HEK293 (cell line): ENCODE results near the gene VPS26B.

Experiments used
- CTCF ChIA-PET: fragments of 350-600 bp; formaldehyde crosslinking; extraction: SDS; loops from one replicate; lab custom pipeline; 2021; ENCODE audit warnings: antibody characterized with exemption; lab: Yijun Ruan, JAX
- POLR2A ChIA-PET: fragments of 300-600 bp; formaldehyde crosslinking; extraction: SDS; loops from one replicate; lab custom pipeline; 2020; ENCODE audit warnings: antibody characterized with exemption, inconsistent platforms; lab: Yijun Ruan, JAX
- H3K27ac ChIP-seq: fragments of 200-500 bp; sonication (Bioruptor generic); 2 replicates; pipeline ENCODE4 v1.5.1; 2014; ENCODE audit warnings: low read depth, low read length, control low read depth, inconsistent platforms; ENCODE audit errors: extremely low read depth
- H3K36me3 ChIP-seq, 2 experiments: fragments of 200-500 bp in 1 of 2; sonication (Bioruptor generic) in 1 of 2; 1 replicate in 1 of 2; 2 replicates in 1 of 2; pipeline ENCODE4 v1.5.1; 2014 to 2017; ENCODE audit warnings: inconsistent platforms in 2 of 2, low read length in 2 of 2; ENCODE audit not compliant: control insufficient read depth in 2 of 2, insufficient read depth in 1 of 2
- H3K4me1 ChIP-seq: fragments of 200-500 bp; sonication (Bioruptor generic); 2 replicates; pipeline ENCODE4 v1.5.1; 2014; ENCODE audit warnings: mild to moderate bottlenecking, low read length, inconsistent platforms; ENCODE audit not compliant: control insufficient read depth, insufficient read depth
- H3K4me3 ChIP-seq: 2 replicates; pipeline ENCODE4 v1.5.1; 2011; ENCODE audit warnings: low read depth, mild to moderate bottlenecking, control low read depth, low read length, moderate library complexity
- H3K9me3 ChIP-seq: fragments of 200-500 bp; sonication (Bioruptor generic); 2 replicates; pipeline ENCODE4 v1.5.1; 2014; ENCODE audit warnings: low read depth, low read length, inconsistent platforms; ENCODE audit not compliant: control insufficient read depth, insufficient read depth
- ELK4 ChIP-seq: IDR thresholded peaks from 2 replicates; pipeline ENCODE4 v1.6.1; 2011; ENCODE audit warnings: mild to moderate bottlenecking, low read depth, low read length, borderline replicate concordance
- ZBTB17 ChIP-seq: fragments of 450-650 bp; formaldehyde crosslinking; IDR thresholded peaks from 2 replicates; pipeline ENCODE4 v1.5.1; 2016; ENCODE audit warnings: missing biosample characterization, missing genetic modification characterization
- ZBTB20 ChIP-seq: fragments of 450-650 bp; formaldehyde crosslinking; IDR thresholded peaks from 2 replicates; pipeline ENCODE4 v1.5.1; 2016; ENCODE audit warnings: missing biosample characterization, missing genetic modification characterization
- ZBTB49 ChIP-seq: fragments of 450-650 bp; formaldehyde crosslinking; IDR thresholded peaks from 2 replicates; pipeline ENCODE4 v1.5.1; 2016; ENCODE audit warnings: missing biosample characterization, missing genetic modification characterization, low read depth
- ZFP41 ChIP-seq: fragments of 450-650 bp; formaldehyde crosslinking; IDR thresholded peaks from 2 replicates; pipeline ENCODE4 v1.5.1; 2016; ENCODE audit warnings: missing biosample characterization, missing genetic modification characterization, borderline replicate concordance
- ZIC2 ChIP-seq: fragments of 450-650 bp; formaldehyde crosslinking; IDR thresholded peaks from 2 replicates; pipeline ENCODE4 v1.5.1; 2016; ENCODE audit warnings: missing biosample characterization, missing genetic modification characterization
- ZNF148 ChIP-seq: fragments of 450-650 bp; formaldehyde crosslinking; IDR thresholded peaks from 2 replicates; pipeline ENCODE4 v1.5.0; 2017; ENCODE audit warnings: missing biosample characterization, missing genetic modification characterization, borderline replicate concordance
- ZNF169 ChIP-seq: fragments of 450-650 bp; formaldehyde crosslinking; IDR thresholded peaks from 2 replicates; pipeline ENCODE4 v1.5.1; 2016; ENCODE audit warnings: missing biosample characterization, missing genetic modification characterization
- ZNF366 ChIP-seq: fragments of 450-650 bp; formaldehyde crosslinking; conservative IDR thresholded peaks from 2 replicates; pipeline ENCODE4 v1.5.1; 2016; ENCODE audit warnings: missing biosample characterization, missing genetic modification characterization
- ZNF37A ChIP-seq: fragments of 450-650 bp; IDR thresholded peaks from 2 replicates; pipeline ENCODE4 v1.5.1; 2018; ENCODE audit warnings: missing biosample characterization, missing genetic modification characterization
- ZNF391 ChIP-seq: fragments of 450-650 bp; formaldehyde crosslinking; IDR thresholded peaks from 2 replicates; pipeline ENCODE4 v1.5.1; 2016; ENCODE audit warnings: low read depth, missing biosample characterization, missing genetic modification characterization, borderline replicate concordance
- ZNF423 ChIP-seq: fragments of 450-650 bp; formaldehyde crosslinking; IDR thresholded peaks from 2 replicates; pipeline ENCODE4 v1.5.1; 2016; ENCODE audit warnings: missing biosample characterization, missing genetic modification characterization
- ZNF501 ChIP-seq: fragments of 450-650 bp; formaldehyde crosslinking; IDR thresholded peaks from 2 replicates; pipeline ENCODE4 v1.5.1; 2016; ENCODE audit warnings: missing biosample characterization, missing genetic modification characterization
- ZNF513 ChIP-seq: fragments of 450-650 bp; IDR thresholded peaks from 2 replicates; pipeline ENCODE4 v1.5.1; 2018; ENCODE audit warnings: missing biosample characterization, missing genetic modification characterization
- ZNF530 ChIP-seq: fragments of 450-650 bp; formaldehyde crosslinking; IDR thresholded peaks from 2 replicates; pipeline ENCODE4 v1.5.1; 2016; ENCODE audit warnings: low read depth, missing biosample characterization, missing genetic modification characterization
- ZNF555 ChIP-seq: fragments of 450-650 bp; formaldehyde crosslinking; conservative IDR thresholded peaks from 2 replicates; pipeline ENCODE4 v1.5.1; 2017; ENCODE audit warnings: missing biosample characterization, mild to moderate bottlenecking, missing genetic modification characterization, inconsistent platforms
- ZNF623 ChIP-seq: fragments of 450-650 bp; formaldehyde crosslinking; IDR thresholded peaks from 2 replicates; pipeline ENCODE4 v1.5.1; 2016; ENCODE audit warnings: missing biosample characterization, missing genetic modification characterization
- ZNF664 ChIP-seq: fragments of 450-650 bp; formaldehyde crosslinking; IDR thresholded peaks from 2 replicates; pipeline ENCODE4 v1.5.1; 2016; ENCODE audit warnings: missing biosample characterization, missing genetic modification characterization
- ZNF837 ChIP-seq: fragments of 450-650 bp; formaldehyde crosslinking; IDR thresholded peaks from 2 replicates; pipeline ENCODE4 v1.5.1; 2016; ENCODE audit warnings: missing biosample characterization, missing genetic modification characterization
- ZSCAN18 ChIP-seq: fragments of 450-650 bp; formaldehyde crosslinking; IDR thresholded peaks from 2 replicates; pipeline ENCODE4 v1.5.1; 2016; ENCODE audit warnings: missing biosample characterization, missing genetic modification characterization
- ZSCAN23 ChIP-seq: fragments of 450-650 bp; formaldehyde crosslinking; IDR thresholded peaks from 2 replicates; pipeline ENCODE4 v1.5.1; 2016; ENCODE audit warnings: missing biosample characterization, missing genetic modification characterization

VPS26B gene

GRCh38 chr11:134293119-134294113 lies 68.9 kb downstream of the VPS26B start (continued):
- no peak for TF ChIP-seq ZSCAN23
- TF ChIP-seq ZIC2 (tag by site-specific recombination), result no peak
- TF ChIP-seq ZBTB49 (tag by site-specific recombination), result no peak

- no peaks in the 10 kb centered on the region for H3K4me1 ChIP-seq
- ChIA-PET POLR2A (no interaction called here), CTCF (no interaction called here)
- TF ChIP-seq ZNF423 (tag by site-specific recombination) (no peak), ELK4 (no peak), ZNF623 (tag by site-specific recombination) (no peak), ZNF513 (no peak), ZSCAN23 (no peak), ZBTB17 (tag by site-specific recombination) (no peak), ZNF391 (tag by site-specific recombination) (no peak), ZSCAN18 (tag by site-specific recombination) (no peak), ZNF148 (tag by site-specific recombination) (no peak), ZNF366 (tag by site-specific recombination) (no peak), ZNF664 (no peak), ZNF555 (tag by site-specific recombination) (no peak), ZNF37A (tag by site-specific recombination) (no peak), ZFP41 (tag by site-specific recombination) (no peak), ZBTB20 (no peak), ZBTB49 (tag by site-specific recombination) (no peak), ZNF501 (tag by site-specific recombination) (no peak), ZNF169 (tag by site-specific recombination) (no peak), ZNF837 (tag by site-specific recombination) (no peak), ZNF530 (no peak)
- no peaks in the 10 kb centered on the region for H3K9me3 ChIP-seq
- no peak overlapping the region for H3K4me3 ChIP-seq
- H3K36me3 ChIP-seq, result no peaks in the 10 kb centered on the region
- H3K27ac ChIP-seq, result no peak overlapping the region
These were observed 70.2 kb downstream of the VPS26B start for GRCh38 chr11:134294664-134295063.
